ENCODE data around the gene KLHL22. TPM values are rescaled to one million over a fixed set of nuclear protein-coding genes. Genes with fewer than 3 reads are reported as not detected.

Gene KLHL22
- total and polyA plus RNA-seq, 2 donors (not counting 3 experiments of a cell fraction or from before 2014, with no cell fraction given), result 24.2 to 33.6 TPM

DNA sequence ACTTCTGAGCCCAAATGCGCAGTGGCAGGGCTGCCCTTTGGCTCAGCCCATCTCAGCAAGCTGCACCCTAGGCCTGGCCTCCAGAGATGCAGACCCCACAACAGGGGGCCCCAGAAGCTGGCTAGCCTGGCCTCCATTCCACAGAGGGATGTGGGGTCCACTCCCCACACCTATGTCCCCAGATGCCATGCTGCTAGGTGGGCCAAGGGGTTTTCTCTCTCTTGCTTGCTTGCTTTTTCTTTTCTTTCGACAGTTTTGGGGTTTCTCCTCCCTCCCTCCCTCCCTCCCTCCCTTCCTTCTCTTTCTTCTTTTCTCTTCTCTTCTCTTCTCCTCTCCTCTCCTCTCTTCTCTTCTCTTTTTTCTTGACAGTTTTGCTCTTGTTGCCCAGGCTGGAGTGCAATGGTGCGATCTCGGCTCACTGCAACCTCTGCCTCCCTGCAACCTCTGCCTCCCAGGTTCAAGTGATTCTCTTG, 67.6 kb downstream of the KLHL22 start:
- no TSS peak for BruUV-seq (replicated peaks)
- H3K27me3 ChIP-seq (ENCODE audit: control insufficient read depth in 2 of 2, insufficient read depth in 2 of 2, low read length in 2 of 2), result no peaks in the 10 kb centered on the region
- DNase-seq (ENCODE audit: low read depth, low spot score) (no peak), FAIRE-seq (no peak)
- H3K9me1 ChIP-seq (replicated peaks; ENCODE audit: control insufficient read depth, extremely low read depth, insufficient read depth, low read length), result no peaks in the 10 kb centered on the region
- H4K20me1 ChIP-seq (replicated peaks; ENCODE audit: control insufficient read depth, extremely low read depth, insufficient read depth, low read length), result peaks cover 2% of the 10 kb centered on the region
- no peak overlapping the region for H2AFZ ChIP-seq (ENCODE audit: low read depth, low read length)
- no peak overlapping the region for H3K27ac ChIP-seq (ENCODE audit: insufficient read depth, low read depth, low read length)
- ChIA-PET CTCF (interaction anchor here (1.0 to 2.6 kb wide), 3 partner anchors 10 to 29 kb away, joined by 3 to 23 read pairs (median 3); no protein-coding TSS in a partner anchor), POLR2A (no interaction called here)
- no peak overlapping the region for H3K4me3 ChIP-seq (replicated peaks in 1 of 3; ENCODE audit: insufficient read depth in 1 of 3, low read depth in 1 of 3, low read length in 3 of 3)
- TF ChIP-seq JUN (IDR thresholded peaks at IDR 0.05; ENCODE audit: borderline replicate concordance, insufficient read depth, insufficient read length, low read depth), result no peak
- no peak for TF ChIP-seq MYC (IDR thresholded peaks at IDR 0.05; ENCODE audit: low read depth, low read length)
- no peak for TF ChIP-seq POLR2AphosphoS5 (IDR thresholded peaks at IDR 0.05; ENCODE audit: insufficient read depth, low read depth, low read length)
- no peak for TF ChIP-seq FOS (IDR thresholded peaks at IDR 0.05; ENCODE audit: borderline replicate concordance, insufficient read depth, low read length)
- no peak for TF ChIP-seq POLR2A (IDR thresholded peaks at IDR 0.05; ENCODE audit: low read depth, low read length)
- no peak for TF ChIP-seq EZH2 (IDR thresholded peaks at IDR 0.05; ENCODE audit: borderline replicate concordance, low read depth, low read length, severe bottlenecking)
- TF ChIP-seq GATA2 (IDR thresholded peaks at IDR 0.05; ENCODE audit: insufficient read depth, insufficient read length, low read depth, low read length), result no peak
- TF ChIP-seq, protein P1, sequence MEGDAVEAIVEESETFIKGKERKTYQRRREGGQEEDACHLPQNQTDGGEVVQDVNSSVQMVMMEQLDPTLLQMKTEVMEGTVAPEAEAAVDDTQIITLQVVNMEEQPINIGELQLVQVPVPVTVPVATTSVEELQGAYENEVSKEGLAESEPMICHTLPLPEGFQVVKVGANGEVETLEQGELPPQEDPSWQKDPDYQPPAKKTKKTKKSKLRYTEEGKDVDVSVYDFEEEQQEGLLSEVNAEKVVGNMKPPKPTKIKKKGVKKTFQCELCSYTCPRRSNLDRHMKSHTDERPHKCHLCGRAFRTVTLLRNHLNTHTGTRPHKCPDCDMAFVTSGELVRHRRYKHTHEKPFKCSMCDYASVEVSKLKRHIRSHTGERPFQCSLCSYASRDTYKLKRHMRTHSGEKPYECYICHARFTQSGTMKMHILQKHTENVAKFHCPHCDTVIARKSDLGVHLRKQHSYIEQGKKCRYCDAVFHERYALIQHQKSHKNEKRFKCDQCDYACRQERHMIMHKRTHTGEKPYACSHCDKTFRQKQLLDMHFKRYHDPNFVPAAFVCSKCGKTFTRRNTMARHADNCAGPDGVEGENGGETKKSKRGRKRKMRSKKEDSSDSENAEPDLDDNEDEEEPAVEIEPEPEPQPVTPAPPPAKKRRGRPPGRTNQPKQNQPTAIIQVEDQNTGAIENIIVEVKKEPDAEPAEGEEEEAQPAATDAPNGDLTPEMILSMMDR (IDR thresholded peaks at IDR 0.05; ENCODE audit: extremely low read depth in 1 of 2, insufficient read depth in 1 of 2, low read depth in 1 of 2, low read length in 2 of 2), result no peak
- no peaks in the 10 kb centered on the region for H3K9me3 ChIP-seq (replicated peaks; ENCODE audit: control insufficient read depth, insufficient read depth, low read length)
- intact Hi-C loops (cut with micrococcal nuclease), result no loop called here
- peaks cover 4% of the 10 kb centered on the region for H3K4me1 ChIP-seq (ENCODE audit: control insufficient read depth, extremely low read depth, insufficient read depth, low read length)
- dilution Hi-C loops (cut with MboI; ENCODE audit: extremely low pct_ligation_motif_present, low sequenced_read_pairs), result no loop called here
- H3K4me2 ChIP-seq (ENCODE audit: insufficient read depth, low read length), result no peak overlapping the region
- peaks cover 4 to 18% of the 10 kb centered on the region in 2 experiments for H3K36me3 ChIP-seq (ENCODE audit: control insufficient read depth in 2 of 2, extremely low read depth in 1 of 2, insufficient read depth in 2 of 2, low read length in 2 of 2)
- no peaks in the 10 kb centered on the region for H3K79me2 ChIP-seq (ENCODE audit: control insufficient read depth, insufficient read depth, low read length)
- no peak overlapping the region for H3K9ac ChIP-seq (replicated peaks; ENCODE audit: extremely low read depth, insufficient read depth, low read length)

Data from endothelial cell of umbilical vein (primary cell).